Smooth muscle cell (in vitro differentiated cells): ENCODE measurements around the gene TJAP1. TPM values are rescaled to one million over a fixed set of nuclear protein-coding genes. Genes with fewer than 3 reads are reported as not detected.

Experiments used
- DNase-seq: peaks from one replicate; lab custom pipeline; 2025; ENCODE audit not compliant: unreplicated experiment; lab: John Stamatoyannopoulos, UW
- H2AFZ ChIP-seq: fragments of 200-600 bp; sonication (generic); 2 replicates; pipeline ENCODE4 v1.6.0; 2016; ENCODE audit warnings: antibody characterized with exemption, low read depth, mild to moderate bottlenecking
- H3F3A ChIP-seq: fragments of 200-600 bp; sonication (generic); 2 replicates; pipeline ENCODE4 v1.6.0; 2017; ENCODE audit warnings: antibody characterized with exemption, low read depth
- H3K27ac ChIP-seq: fragments of 200-600 bp; sonication (generic); 2 replicates; pipeline ENCODE4 v1.5.1; 2016; ENCODE audit warnings: low read depth, mild to moderate bottlenecking
- H3K27me3 ChIP-seq: fragments of 200-600 bp; sonication (generic); 2 replicates; pipeline ENCODE4 v1.6.1; 2016; ENCODE audit warnings: low read depth, mild to moderate bottlenecking
- H3K36me3 ChIP-seq: fragments of 200-600 bp; sonication (generic); 2 replicates; pipeline ENCODE4 v1.5.1; 2016; ENCODE audit warnings: low read depth
- H3K4me1 ChIP-seq: fragments of 200-600 bp; sonication (generic); 2 replicates; pipeline ENCODE4 v1.5.1; 2016; ENCODE audit warnings: low read depth
- H3K4me2 ChIP-seq: fragments of 200-600 bp; sonication (generic); 2 replicates; pipeline ENCODE4 v1.6.0; 2016; ENCODE audit warnings: mild to moderate bottlenecking
- H3K4me3 ChIP-seq: fragments of 200-600 bp; sonication (generic); 2 replicates; pipeline ENCODE4 v1.5.1; 2016; ENCODE audit warnings: mild to moderate bottlenecking
- H3K79me2 ChIP-seq: fragments of 200-600 bp; sonication (generic); 2 replicates; pipeline ENCODE4 v1.6.0; 2016; ENCODE audit warnings: low read depth, mild to moderate bottlenecking
- H3K9ac ChIP-seq: fragments of 200-600 bp; sonication (generic); 2 replicates; pipeline ENCODE4 v1.6.0; 2016; ENCODE audit warnings: low read depth
- H3K9me3 ChIP-seq: fragments of 200-600 bp; sonication (generic); replicated peaks from 2 replicates; pipeline ENCODE4 v1.5.1; 2016; ENCODE audit warnings: low read depth
- H4K20me1 ChIP-seq: fragments of 200-600 bp; sonication (generic); 2 replicates; pipeline ENCODE4 v1.6.0; 2016; ENCODE audit warnings: low read depth
- WGBS: methylation state at CpG from one replicate; pipeline ENCODE4 v1.1.7; 2016; ENCODE audit warnings: low lambda C conversion rate; 5-methylcytosine and 5-hydroxymethylcytosine counted together
- polyA plus RNA-seq: library from polyadenylated mRNA; unstranded; fragments of >200 nt; fragmentation: Nextera tagmentation; extraction: Ambion mirVana; gene quantifications from 2 replicates; pipeline ENCODE4 v1.2.1, GENCODE V29; 2016
- total RNA-seq: library from RNA; depleted of rRNA; stranded (reverse); fragments of >200 nt; gene quantifications from 2 replicates; pipeline ENCODE4 v1.2.3, GENCODE V29; 2014
- TF ChIP-seq, protein P1 (sequence below): fragments of 200-600 bp; sonication (generic); IDR thresholded peaks from 2 replicates; pipeline ENCODE4 v1.5.1; 2017; ENCODE audit warnings: borderline replicate concordance, mild to moderate bottlenecking, antibody characterized with exemption; ENCODE audit not compliant: insufficient read depth, poor library complexity, severe bottlenecking

The TJAP1 gene
- total and polyA plus RNA-seq, 2 experiments from 2014 or later = 9.3 to 13.5 TPM

DNA sequence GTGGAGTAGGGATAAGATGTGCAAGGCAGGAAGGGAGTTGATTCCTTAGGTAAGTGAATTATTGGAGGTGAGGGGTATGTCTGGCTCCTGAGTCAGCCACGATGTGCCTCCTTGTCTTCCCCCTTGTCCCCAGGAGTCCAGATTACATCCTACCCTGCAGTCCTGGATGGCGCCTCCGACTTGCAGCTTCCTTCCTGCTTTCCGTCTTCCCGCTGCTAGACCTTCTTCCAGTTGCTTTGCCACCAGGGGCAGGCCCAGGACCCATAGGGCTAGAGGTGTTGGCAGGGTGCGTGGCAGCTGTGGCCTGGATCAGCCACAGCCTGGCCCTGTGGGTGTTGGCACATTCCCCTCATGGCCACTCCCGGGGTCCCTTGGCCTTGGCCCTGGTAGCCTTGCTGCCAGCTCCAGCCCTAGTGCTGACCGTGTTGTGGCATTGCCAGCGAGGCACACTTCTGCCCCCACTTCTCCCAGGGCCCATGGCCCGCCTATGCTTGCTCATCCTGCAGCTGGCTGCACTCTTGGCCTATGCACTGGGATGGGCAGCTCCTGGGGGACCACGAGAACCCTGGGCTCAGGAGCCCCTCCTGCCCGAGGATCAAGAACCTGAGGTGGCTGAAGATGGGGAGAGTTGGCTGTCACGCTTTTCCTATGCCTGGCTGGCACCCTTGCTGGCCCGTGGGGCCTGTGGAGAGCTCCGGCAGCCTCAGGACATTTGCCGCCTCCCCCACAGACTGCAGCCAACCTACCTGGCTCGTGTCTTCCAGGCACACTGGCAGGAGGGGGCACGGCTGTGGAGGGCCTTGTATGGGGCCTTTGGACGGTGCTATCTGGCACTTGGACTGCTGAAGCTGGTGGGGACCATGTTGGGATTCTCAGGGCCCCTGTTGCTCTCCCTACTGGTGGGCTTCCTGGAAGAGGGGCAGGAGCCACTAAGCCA is 45.1 kb upstream of the TJAP1 start:
- no peak overlapping the region for H2AFZ ChIP-seq
- no peaks in the 10 kb centered on the region for H3K27me3 ChIP-seq
- no peaks in the 10 kb centered on the region for H3K36me3 ChIP-seq
- H3K27ac ChIP-seq = no peak overlapping the region
- H3K4me3 ChIP-seq = no peak overlapping the region
- H3K9ac ChIP-seq = no peak overlapping the region
- H4K20me1 ChIP-seq = no peaks in the 10 kb centered on the region
- DNase-seq = no peak
- peaks cover 10% of the 10 kb centered on the region for H3K4me1 ChIP-seq
- WGBS = 98% methylated on average over 19 of the region's 19 CpGs
- no peaks in the 10 kb centered on the region for H3K9me3 ChIP-seq
- TF ChIP-seq, protein P1, sequence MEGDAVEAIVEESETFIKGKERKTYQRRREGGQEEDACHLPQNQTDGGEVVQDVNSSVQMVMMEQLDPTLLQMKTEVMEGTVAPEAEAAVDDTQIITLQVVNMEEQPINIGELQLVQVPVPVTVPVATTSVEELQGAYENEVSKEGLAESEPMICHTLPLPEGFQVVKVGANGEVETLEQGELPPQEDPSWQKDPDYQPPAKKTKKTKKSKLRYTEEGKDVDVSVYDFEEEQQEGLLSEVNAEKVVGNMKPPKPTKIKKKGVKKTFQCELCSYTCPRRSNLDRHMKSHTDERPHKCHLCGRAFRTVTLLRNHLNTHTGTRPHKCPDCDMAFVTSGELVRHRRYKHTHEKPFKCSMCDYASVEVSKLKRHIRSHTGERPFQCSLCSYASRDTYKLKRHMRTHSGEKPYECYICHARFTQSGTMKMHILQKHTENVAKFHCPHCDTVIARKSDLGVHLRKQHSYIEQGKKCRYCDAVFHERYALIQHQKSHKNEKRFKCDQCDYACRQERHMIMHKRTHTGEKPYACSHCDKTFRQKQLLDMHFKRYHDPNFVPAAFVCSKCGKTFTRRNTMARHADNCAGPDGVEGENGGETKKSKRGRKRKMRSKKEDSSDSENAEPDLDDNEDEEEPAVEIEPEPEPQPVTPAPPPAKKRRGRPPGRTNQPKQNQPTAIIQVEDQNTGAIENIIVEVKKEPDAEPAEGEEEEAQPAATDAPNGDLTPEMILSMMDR = no peak
- H3K79me2 ChIP-seq = peaks cover 32% of the 10 kb centered on the region
- H3F3A ChIP-seq = no peaks in the 10 kb centered on the region
- H3K4me2 ChIP-seq = no peak overlapping the region

DNA sequence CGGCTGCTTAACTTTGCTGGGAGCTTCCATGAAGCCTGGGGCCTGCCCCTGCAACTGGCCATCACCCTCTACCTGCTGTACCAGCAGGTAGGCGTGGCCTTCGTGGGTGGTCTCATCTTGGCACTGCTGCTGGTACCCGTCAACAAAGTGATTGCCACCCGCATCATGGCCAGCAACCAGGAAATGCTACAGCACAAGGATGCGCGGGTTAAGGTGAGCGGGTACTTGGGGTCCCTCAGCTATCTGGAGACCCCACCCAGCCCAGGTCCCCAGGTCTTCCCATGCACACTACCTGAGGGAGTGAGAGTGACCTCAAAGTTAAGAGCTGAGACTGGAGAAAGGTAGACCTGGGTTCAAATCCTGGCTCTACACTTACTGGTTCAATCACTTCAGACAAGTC is 44.2 kb upstream of the TJAP1 start:
- TF ChIP-seq, protein P1 = no peak
- H2AFZ ChIP-seq = no peak overlapping the region
- no peak overlapping the region for H3K4me3 ChIP-seq
- no peak overlapping the region for H3K4me2 ChIP-seq
- no peaks in the 10 kb centered on the region for H4K20me1 ChIP-seq
- peaks cover 9% of the 10 kb centered on the region for H3K4me1 ChIP-seq
- H3K36me3 ChIP-seq = no peaks in the 10 kb centered on the region
- no peak overlapping the region for H3K9ac ChIP-seq
- WGBS = 98% methylated on average over 8 of the region's 8 CpGs
- no peak for DNase-seq
- peaks cover 32% of the 10 kb centered on the region for H3K79me2 ChIP-seq
- no peak overlapping the region for H3K27ac ChIP-seq
- no peaks in the 10 kb centered on the region for H3K27me3 ChIP-seq
- H3F3A ChIP-seq = no peaks in the 10 kb centered on the region
- no peaks in the 10 kb centered on the region for H3K9me3 ChIP-seq

DNA sequence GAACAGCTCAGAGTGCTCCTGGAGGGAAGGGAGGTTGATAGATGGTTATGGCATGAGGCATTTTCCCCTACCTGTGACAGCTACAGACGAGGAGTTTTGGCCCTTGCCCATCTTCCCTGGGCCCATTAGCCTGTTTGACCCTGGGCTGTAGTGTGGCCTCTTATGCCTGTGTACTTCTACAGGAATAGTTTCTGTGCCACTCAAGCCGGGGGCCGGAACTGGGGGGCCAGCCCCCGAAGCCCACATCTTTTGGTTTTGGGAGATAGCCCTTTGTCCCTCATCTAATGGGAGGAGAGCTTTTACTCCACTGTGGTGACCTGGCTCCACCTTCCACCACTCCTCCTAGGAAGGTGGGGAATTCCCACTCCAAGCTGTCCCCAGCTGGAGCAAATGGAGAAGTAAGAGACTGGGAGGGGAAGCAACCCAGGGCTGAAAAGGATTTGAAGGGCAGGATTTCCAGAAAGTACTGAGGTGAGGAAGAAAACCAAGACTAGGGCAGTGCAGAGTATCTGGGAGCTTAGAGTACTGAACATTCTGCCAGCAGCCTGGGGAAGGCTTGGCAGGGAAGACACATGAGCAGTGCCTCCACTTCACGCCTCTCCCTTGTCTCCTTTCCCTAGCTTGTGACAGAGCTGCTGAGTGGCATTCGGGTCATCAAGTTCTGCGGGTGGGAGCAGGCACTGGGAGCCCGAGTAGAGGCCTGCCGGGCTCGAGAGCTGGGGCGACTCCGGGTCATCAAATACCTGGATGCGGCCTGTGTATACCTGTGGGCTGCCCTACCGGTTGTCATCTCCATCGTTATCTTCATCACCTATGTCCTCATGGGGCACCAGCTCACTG is 43.1 kb upstream of the TJAP1 start:
- no peaks in the 10 kb centered on the region for H3K36me3 ChIP-seq
- TF ChIP-seq, protein P1 = no peak

More for the DNA sequence above, 43.1 kb upstream of the TJAP1 start:
- WGBS = 93% methylated on average over 15 of the region's 15 CpGs
- no peak for DNase-seq
- Histone ChIP-seq H3K27ac (no peak overlapping the region), H3K4me3 (no peak overlapping the region), H3K27me3 (no peaks in the 10 kb centered on the region), H4K20me1 (no peaks in the 10 kb centered on the region), H3F3A (no peaks in the 10 kb centered on the region), H3K9me3 (no peaks in the 10 kb centered on the region), H3K4me1 (no peaks in the 10 kb centered on the region), H3K9ac (no peak overlapping the region), H2AFZ (no peak overlapping the region), H3K4me2 (no peak overlapping the region), H3K79me2 (peaks cover 23% of the 10 kb centered on the region)
